Hematopoietic multipotent progenitor cell treated with erythropoietin and hydrocortisone succinate and interleukin-3 and kit ligand, for 6 days (in vitro differentiated cells): ENCODE measurements around the gene ADH1A.
"Not testable (repeated sequence)": the region's sequence is repeated elsewhere in the genome, so short reads cannot be mapped to it uniquely, and the experiment has no call there.

Experiments used
- DNase-seq: peaks from one replicate; pipeline ENCODE4 v3.0.0-alpha.2; 2015

The ADH1A gene

GRCh38 chr4:99290848-99291786 is at the start of gene ADH1A:
Gene ADH1A (minus strand): TSS chr4:99290985. CDS start chr4:99290914, 71 bp downstream.
- DNase-seq: no peak

- DNase-seq: no peak
Observed at GRCh38 chr4:99339172-99339571, 48.4 kb upstream of the ADH1A start.

GRCh38 chr4:99336553-99336952 is 45.8 kb upstream of the ADH1A start:
- no peak for DNase-seq

GRCh38 chr4:99334880-99335279 is 44.1 kb upstream of the ADH1A start:
- DNase-seq: no peak

- no peak for DNase-seq
Observed at GRCh38 chr4:99330648-99331047, 39.9 kb upstream of the ADH1A start.

GRCh38 chr4:99329876-99330275 is 39.1 kb upstream of the ADH1A start:
- DNase-seq: no peak

- DNase-seq: no peak
Observed at GRCh38 chr4:99324979-99325378, 34.2 kb upstream of the ADH1A start.

GRCh38 chr4:99324361-99324760 is 33.6 kb upstream of the ADH1A start:
- no peak for DNase-seq

- DNase-seq: no peak
Observed at GRCh38 chr4:99323756-99324155, 33.0 kb upstream of the ADH1A start.

- DNase-seq: no peak
Observed at GRCh38 chr4:99321241-99322191, 30.7 kb upstream of the ADH1A start, which contains the start of gene ADH1B. Gene ADH1B (minus strand): TSS chr4:99321401. CDS start chr4:99321331, 70 bp downstream.

GRCh38 chr4:99317811-99318210 is 27.0 kb upstream of the ADH1A start:
- DNase-seq: not testable (repeated sequence)

GRCh38 chr4:99317354-99317753 is 26.6 kb upstream of the ADH1A start:
- DNase-seq: no peak

GRCh38 chr4:99315839-99316238 is 25.1 kb upstream of the ADH1A start:
- DNase-seq: no peak

- no peak for DNase-seq
Observed at GRCh38 chr4:99314211-99314610, 23.4 kb upstream of the ADH1A start.

GRCh38 chr4:99310389-99310788 is 19.6 kb upstream of the ADH1A start:
- DNase-seq: no peak

GRCh38 chr4:99305638-99306400 is 15.0 kb upstream of the ADH1A start:
- no peak for DNase-seq

- DNase-seq: no peak
Observed at GRCh38 chr4:99301376-99302164, 10.8 kb upstream of the ADH1A start.

- DNase-seq: no peak
Observed at GRCh38 chr4:99300934-99301333, 10.1 kb upstream of the ADH1A start.

GRCh38 chr4:99293357-99293756 is 2.6 kb upstream of the ADH1A start:
- DNase-seq: no peak

GRCh38 chr4:99285387-99285786 is 5.4 kb downstream of the ADH1A start:
- no peak for DNase-seq

- DNase-seq: no peak
Observed at GRCh38 chr4:99282731-99283130, 8.1 kb downstream of the ADH1A start.

GRCh38 chr4:99281261-99281660 is 9.5 kb downstream of the ADH1A start:
- no peak for DNase-seq
